Peyer's patch (tissue), 4 donors: Measurements from ENCODE around the gene CEL.

Source experiments
- CTCF ChIP-seq, 6 experiments: fragments of 450-650 bp in 4 of 6; fragments of 200-600 bp in 2 of 6; sonication (generic) in 1 of 6; IDR thresholded peaks; one replicate each; pipeline ENCODE4 v1.5.1; 2017 to 2019; ENCODE audit warnings: antibody characterized with exemption in 6 of 6, mild to moderate bottlenecking in 3 of 6, moderate library complexity in 1 of 6
- POLR2A ChIP-seq, 2 donors: fragments of 450-650 bp; IDR thresholded peaks; one replicate each; pipeline ENCODE4 v1.5.1; 2017; ENCODE audit warnings: antibody characterized with exemption in 2 of 2, mild to moderate bottlenecking in 2 of 2, moderate library complexity in 2 of 2

- TF ChIP-seq CTCF (IDR thresholded peaks at IDR 0.05) (no peak), POLR2A (IDR thresholded peaks at IDR 0.05) (no peak)
Observed at GRCh38 chr9:133107245-133107722, 45.5 kb downstream of the CEL start.
